Mucosa of descending colon (tissue), 3 donors: Measurements from ENCODE around the gene PRKCE. TPM values are rescaled to one million over a fixed set of nuclear protein-coding genes. Genes with fewer than 3 reads are reported as not detected.

Source experiments
- ATAC-seq: fragments of 200-7000 bp; cut with Tn5 transposase; one replicate; pipeline ENCODE4 v1.9.1; 2020; ENCODE audit warnings: mild to moderate bottlenecking, moderate library complexity
- DNase-seq, 3 donors: peaks; one replicate each; pipeline ENCODE4 v3.0.0-alpha.2; 2020
- H3K36me3 ChIP-seq: fragments of 200-600 bp; one replicate; pipeline ENCODE4 v1.8.0; 2021; ENCODE audit warnings: low read depth, mild to moderate bottlenecking
- H3K4me1 ChIP-seq: fragments of 200-600 bp; one replicate; pipeline ENCODE4 v1.8.0; 2021; ENCODE audit warnings: low read depth, mild to moderate bottlenecking
- H3K4me3 ChIP-seq: fragments of 200-600 bp; one replicate; pipeline ENCODE4 v1.8.0; 2021; ENCODE audit warnings: mild to moderate bottlenecking
- H3K9me3 ChIP-seq: fragments of 200-600 bp; one replicate; pipeline ENCODE4 v1.8.0; 2021; ENCODE audit warnings: mild to moderate bottlenecking
- CTCF ChIP-seq: fragments of 200-600 bp; IDR thresholded peaks from one replicate; pipeline ENCODE4 v1.8.0; 2022; ENCODE audit warnings: antibody characterized with exemption, mild to moderate bottlenecking
- intact Hi-C, 2 donors: fragments of 100-400 bp; cut with DNase I in 1 of 2; cut with micrococcal nuclease in 1 of 2; formaldehyde crosslinking; loops; one replicate each; pipeline versions ENCODE4 v1.11.0 to v1.11.1; 2022; cut with DNase I, micrococcal nuclease
- total RNA-seq, 3 donors: library from RNA; stranded (reverse); fragmentation: NEBNext Ultra II Directional in 2 of 3; extraction: Animal tissue kit (Norgen Biotek cat#: 25700) in 2 of 3; gene quantifications; one replicate each; pipeline versions ENCODE4 v1.2.1 to v1.2.4, GENCODE V29; 2021 to 2023
- donor health status: DM: no; HTN: no; CAD: no; lungs with moderate emphysema.
- donor health status: DM: no; HTN: no; CAD: no.
- donor health status: DM: no; HTN: yes; CAD: no.

Gene PRKCE
- total RNA-seq, 3 donors from 2014 or later: 24.5 to 52.0 (median 32.7) TPM

- ATAC-seq (no peak), DNase-seq (no peak)
- intact Hi-C loops: no loop called here
- Histone ChIP-seq H3K4me1 (no peaks in the 10 kb centered on the region), H3K36me3 (no peaks in the 10 kb centered on the region), H3K9me3 (no peaks in the 10 kb centered on the region), H3K4me3 (no peak overlapping the region)
- TF ChIP-seq CTCF: no peak
These were observed 436.0 kb downstream of the PRKCE start for GRCh38 chr2:46087492-46087891.

DNA sequence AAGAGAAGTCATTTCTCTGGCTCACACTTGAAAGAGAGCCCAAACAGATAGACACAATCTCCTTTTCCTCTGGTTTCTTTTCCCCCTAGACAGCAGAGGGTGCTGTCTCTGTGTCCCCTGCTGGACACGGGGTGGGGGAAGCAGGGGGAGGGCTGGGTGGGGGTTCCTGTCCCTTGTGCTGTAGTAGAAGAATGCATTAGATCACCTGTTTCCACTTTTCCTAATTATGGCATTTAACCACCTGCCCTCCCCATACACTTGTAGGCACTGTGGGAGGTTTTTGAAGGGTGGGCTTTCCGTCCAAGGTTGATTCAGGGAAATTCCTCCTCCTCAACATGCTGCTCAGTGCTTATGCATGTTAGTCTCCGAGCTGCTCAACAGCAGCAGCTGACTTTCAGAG, 439.5 kb downstream of the PRKCE start:
- intact Hi-C loops: no loop called here
- no peak for ATAC-seq
- no peak overlapping the region for H3K4me3 ChIP-seq
- no peak for DNase-seq
- H3K9me3 ChIP-seq: no peaks in the 10 kb centered on the region
- H3K36me3 ChIP-seq: no peaks in the 10 kb centered on the region
- no peaks in the 10 kb centered on the region for H3K4me1 ChIP-seq
- no peak for TF ChIP-seq CTCF

DNA sequence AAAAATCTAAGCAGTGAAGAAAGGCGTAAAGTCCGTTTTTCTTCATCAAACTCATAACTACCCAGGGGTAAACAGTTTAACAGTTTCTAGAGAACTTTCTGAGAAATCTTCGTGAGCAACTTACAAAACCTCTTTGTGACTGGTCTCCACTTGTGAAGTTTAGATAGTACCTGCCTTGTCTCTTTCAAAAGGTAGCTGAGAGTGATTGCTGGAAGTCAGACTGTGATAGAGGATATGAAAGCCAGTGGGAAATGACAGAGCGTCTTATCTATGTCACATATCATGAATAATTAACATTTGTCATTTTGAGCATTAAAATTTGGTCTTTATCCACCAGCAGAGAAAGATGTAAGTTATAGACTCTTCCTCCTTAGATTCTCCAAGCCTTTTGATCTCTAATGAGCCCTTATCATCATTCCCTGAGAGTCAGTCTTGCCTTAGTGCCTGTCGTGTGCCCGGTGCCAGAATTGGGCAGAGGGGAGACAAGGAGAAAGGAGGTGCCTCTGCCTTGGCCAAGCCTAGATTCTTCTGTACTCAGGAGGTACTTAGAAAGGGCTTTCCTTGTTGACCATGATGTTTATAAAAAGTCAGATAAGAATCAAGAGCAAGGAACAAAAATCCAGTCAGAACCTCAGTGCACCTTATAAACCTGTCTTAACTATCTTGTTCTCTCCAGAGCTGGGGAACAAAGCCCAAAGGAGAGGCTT, 440.6 kb downstream of the PRKCE start:
- no peaks in the 10 kb centered on the region for H3K9me3 ChIP-seq
- DNase-seq (no peak), ATAC-seq (no peak)
- no peak overlapping the region for H3K4me3 ChIP-seq
- TF ChIP-seq CTCF: no peak
- no peaks in the 10 kb centered on the region for H3K4me1 ChIP-seq
- H3K36me3 ChIP-seq: no peaks in the 10 kb centered on the region
- intact Hi-C loops: no loop called here

- Histone ChIP-seq H3K36me3 (no peaks in the 10 kb centered on the region), H3K4me3 (no peak overlapping the region), H3K4me1 (peaks cover 15% of the 10 kb centered on the region), H3K9me3 (no peaks in the 10 kb centered on the region)
- no peak for DNase-seq
- TF ChIP-seq CTCF: no peak
- no peak for ATAC-seq
- intact Hi-C loops: no loop called here
These were observed 443.2 kb downstream of the PRKCE start for GRCh38 chr2:46094689-46095088.

- Histone ChIP-seq H3K9me3 (no peaks in the 10 kb centered on the region), H3K4me1 (peaks cover 15% of the 10 kb centered on the region), H3K4me3 (no peak overlapping the region), H3K36me3 (no peaks in the 10 kb centered on the region)
- TF ChIP-seq CTCF: no peak
- ATAC-seq: no peak
- intact Hi-C loops: no loop called here
- no peak for DNase-seq
These were observed 444.4 kb downstream of the PRKCE start for GRCh38 chr2:46095830-46096229.

- Histone ChIP-seq H3K4me1 (peaks cover 15% of the 10 kb centered on the region), H3K4me3 (no peak overlapping the region), H3K36me3 (no peaks in the 10 kb centered on the region), H3K9me3 (no peaks in the 10 kb centered on the region)
- ATAC-seq: no peak
- intact Hi-C loops: no loop called here
- TF ChIP-seq CTCF: no peak
- no peak for DNase-seq
These were observed 444.8 kb downstream of the PRKCE start for GRCh38 chr2:46096260-46096659.
